Measurements from ENCODE around the gene ALKBH1.

The ALKBH1 gene

DNA sequence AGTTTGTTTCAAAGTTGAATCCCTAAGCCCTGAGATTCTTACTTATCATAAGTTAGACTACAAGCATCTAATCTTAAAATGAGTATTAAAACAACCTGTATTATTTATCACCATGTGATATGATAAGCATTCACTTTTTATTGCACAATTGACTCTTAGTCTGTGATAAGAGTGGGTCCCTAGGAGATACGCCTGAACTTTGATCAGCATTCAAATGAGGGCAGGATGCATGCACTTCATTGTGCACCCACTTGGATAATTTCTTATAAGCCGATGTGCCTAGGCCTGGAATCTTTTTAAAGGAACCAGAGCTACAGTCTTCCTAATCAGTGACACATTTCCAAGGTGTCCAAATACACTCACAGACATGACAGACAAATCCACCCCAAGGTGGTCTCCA, 60.0 kb downstream of the ALKBH1 start:
- no peak for TF ChIP-seq POLR2A (IDR thresholded peaks at IDR 0.05; ENCODE audit: extremely low read depth, insufficient read length)
- TF ChIP-seq MYC (IDR thresholded peaks at IDR 0.05; ENCODE audit: low read depth, low read length) = no peak
- TF ChIP-seq, protein P1, sequence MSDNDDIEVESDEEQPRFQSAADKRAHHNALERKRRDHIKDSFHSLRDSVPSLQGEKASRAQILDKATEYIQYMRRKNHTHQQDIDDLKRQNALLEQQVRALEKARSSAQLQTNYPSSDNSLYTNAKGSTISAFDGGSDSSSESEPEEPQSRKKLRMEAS (IDR thresholded peaks at IDR 0.05; ENCODE audit: low read depth, low read length) = no peak
- TF ChIP-seq, protein P2, sequence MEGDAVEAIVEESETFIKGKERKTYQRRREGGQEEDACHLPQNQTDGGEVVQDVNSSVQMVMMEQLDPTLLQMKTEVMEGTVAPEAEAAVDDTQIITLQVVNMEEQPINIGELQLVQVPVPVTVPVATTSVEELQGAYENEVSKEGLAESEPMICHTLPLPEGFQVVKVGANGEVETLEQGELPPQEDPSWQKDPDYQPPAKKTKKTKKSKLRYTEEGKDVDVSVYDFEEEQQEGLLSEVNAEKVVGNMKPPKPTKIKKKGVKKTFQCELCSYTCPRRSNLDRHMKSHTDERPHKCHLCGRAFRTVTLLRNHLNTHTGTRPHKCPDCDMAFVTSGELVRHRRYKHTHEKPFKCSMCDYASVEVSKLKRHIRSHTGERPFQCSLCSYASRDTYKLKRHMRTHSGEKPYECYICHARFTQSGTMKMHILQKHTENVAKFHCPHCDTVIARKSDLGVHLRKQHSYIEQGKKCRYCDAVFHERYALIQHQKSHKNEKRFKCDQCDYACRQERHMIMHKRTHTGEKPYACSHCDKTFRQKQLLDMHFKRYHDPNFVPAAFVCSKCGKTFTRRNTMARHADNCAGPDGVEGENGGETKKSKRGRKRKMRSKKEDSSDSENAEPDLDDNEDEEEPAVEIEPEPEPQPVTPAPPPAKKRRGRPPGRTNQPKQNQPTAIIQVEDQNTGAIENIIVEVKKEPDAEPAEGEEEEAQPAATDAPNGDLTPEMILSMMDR (IDR thresholded peaks at IDR 0.05; ENCODE audit: low read depth, low read length) = no peak

DNA sequence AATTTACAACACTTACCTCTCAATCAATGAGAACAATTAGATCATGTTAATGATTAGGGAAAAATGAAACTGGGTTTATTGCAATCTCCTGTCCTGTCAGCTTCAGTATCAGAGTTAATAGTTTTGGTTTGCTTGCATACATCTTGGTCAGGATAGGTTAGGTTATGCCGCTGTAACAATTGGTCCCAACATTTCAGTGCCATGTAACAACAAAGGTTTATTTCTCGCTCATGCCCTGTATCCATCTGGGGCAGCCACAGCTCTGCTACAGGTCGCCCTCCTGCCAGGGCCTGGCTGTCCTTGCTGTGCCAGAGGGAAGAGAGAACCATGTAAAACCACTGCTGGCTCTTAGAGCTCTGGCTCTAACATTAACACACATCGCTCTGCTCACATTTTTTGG, 60.9 kb downstream of the ALKBH1 start:
- TF ChIP-seq, protein P2 (IDR thresholded peaks at IDR 0.05; ENCODE audit: low read depth, low read length) = no peak
- no peak for TF ChIP-seq POLR2A (IDR thresholded peaks at IDR 0.05; ENCODE audit: extremely low read depth, insufficient read length)
- no peak for TF ChIP-seq MYC (IDR thresholded peaks at IDR 0.05; ENCODE audit: low read depth, low read length)
- TF ChIP-seq, protein P1 (IDR thresholded peaks at IDR 0.05; ENCODE audit: low read depth, low read length) = no peak
- DNase-seq (ENCODE audit: low read depth) = no peak
- H3K4me3 ChIP-seq (ENCODE audit: low read depth, low read length) = no peak overlapping the region

More for the DNA sequence above, 60.0 kb downstream of the ALKBH1 start:
- DNase-seq (ENCODE audit: low read depth) = no peak
- H3K4me3 ChIP-seq (ENCODE audit: low read depth, low read length) = no peak overlapping the region

DNA sequence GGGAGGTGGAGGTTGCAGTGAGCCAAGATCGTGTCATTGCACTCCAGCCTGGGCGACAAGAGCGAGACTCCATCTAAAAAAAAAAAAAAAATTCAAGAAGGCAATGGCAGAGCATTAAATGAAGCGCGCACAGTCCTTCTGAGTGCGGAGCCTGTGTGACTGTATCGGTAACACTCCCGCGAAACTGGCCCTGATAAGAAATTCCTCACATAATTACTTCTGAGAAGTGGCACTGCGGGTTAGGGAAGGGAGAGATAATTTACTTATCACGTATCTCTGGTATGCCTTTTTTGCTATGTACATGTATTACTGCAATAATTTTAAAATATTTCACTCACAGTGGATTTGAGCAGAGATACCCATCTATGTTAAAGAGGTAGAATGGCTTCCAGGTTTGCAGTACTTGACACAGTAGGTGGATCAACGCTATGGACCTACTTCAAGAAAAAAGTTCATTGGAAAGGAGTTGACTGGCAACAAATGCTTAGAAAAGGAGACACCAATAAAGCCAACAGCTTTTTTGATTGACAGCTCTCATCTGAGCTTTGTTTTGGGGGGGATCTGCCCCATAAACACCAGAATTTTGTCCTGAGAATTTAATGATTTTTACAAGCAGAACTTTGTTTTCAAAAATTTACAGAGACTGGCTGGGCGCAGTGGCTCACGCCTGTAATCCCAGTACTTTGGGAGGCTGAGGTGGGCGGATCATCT, 62.1 kb downstream of the ALKBH1 start:
- DNase-seq (ENCODE audit: low read depth) = no peak
- no peak overlapping the region for H3K4me3 ChIP-seq (ENCODE audit: low read depth, low read length)
- TF ChIP-seq POLR2A (IDR thresholded peaks at IDR 0.05; ENCODE audit: extremely low read depth, insufficient read length) = no peak

DNA sequence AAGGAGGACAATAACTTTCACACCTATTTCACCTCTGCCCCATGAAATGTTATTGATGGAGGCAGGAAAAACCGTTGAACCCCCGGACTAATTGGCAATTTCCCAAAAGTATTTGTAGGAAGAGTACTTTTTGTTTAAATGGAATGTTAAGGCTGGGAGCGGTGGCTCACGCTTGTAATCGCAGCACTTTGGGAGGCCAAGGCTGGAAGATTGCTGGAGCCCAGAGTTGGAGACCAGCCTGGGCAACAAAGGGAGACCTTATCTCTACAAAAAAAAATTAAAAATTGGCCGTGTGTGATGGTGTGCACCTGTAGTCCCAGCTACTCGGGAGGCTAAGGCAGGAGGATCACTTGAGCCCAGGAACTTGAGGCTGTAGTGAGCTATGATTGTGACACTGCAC, 65.4 kb downstream of the ALKBH1 start:
- DNase-seq (ENCODE audit: low read depth) = no peak
- TF ChIP-seq, protein P2 (IDR thresholded peaks at IDR 0.05; ENCODE audit: low read depth, low read length) = no peak
- TF ChIP-seq POLR2A (IDR thresholded peaks at IDR 0.05; ENCODE audit: extremely low read depth, insufficient read length) (no peak), MYC (IDR thresholded peaks at IDR 0.05; ENCODE audit: low read depth, low read length) (no peak)
- TF ChIP-seq, protein P1 (IDR thresholded peaks at IDR 0.05; ENCODE audit: low read depth, low read length) = no peak
- no peak overlapping the region for H3K4me3 ChIP-seq (ENCODE audit: low read depth, low read length)

DNA sequence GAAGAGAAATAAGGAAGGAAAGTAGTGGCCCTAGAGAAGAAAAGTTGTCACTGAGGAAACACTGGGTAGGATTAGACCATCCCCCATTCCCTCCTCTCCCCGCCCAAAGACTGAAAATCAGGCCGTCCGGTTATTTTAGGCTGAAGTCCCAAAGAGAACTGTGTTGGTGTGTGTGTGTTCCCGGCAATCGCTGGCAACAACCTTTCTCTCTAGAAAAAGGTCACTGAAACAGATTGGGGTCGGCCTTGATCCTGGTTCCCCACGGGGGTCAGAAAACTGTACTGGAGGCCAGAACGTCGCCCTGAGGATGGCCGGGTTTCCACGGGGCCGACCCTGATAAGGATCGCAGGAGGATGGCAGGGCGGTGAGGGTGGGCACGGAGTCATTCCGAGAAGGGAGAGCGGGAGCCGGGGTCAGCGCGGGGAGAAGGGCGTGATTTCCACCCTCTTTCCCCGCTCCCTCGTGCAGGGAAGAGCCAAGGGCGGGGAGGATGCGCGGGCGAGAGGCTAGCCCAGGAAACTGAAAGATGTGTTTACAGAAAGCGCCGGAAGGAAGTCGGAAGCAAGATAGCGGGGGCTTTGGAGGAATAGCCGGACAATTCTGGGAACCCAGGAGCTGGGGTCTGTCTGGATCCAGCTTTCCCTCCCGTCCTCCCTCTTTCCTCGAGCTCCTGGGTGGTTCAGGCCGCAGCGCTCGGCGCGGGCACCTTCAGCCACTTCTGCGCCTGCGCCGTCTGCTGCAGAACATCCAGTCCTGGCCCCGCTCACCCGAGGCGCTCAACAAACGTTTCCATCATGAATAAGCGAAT, 66.1 kb downstream of the ALKBH1 start:
- TF ChIP-seq MYC (IDR thresholded peaks at IDR 0.05; ENCODE audit: low read depth, low read length) = no peak
- peak; percentile 68 for DNase-seq (ENCODE audit: low read depth)
- peak overlapping the region; percentile 17 for H3K4me3 ChIP-seq (ENCODE audit: low read depth, low read length)

DNA sequence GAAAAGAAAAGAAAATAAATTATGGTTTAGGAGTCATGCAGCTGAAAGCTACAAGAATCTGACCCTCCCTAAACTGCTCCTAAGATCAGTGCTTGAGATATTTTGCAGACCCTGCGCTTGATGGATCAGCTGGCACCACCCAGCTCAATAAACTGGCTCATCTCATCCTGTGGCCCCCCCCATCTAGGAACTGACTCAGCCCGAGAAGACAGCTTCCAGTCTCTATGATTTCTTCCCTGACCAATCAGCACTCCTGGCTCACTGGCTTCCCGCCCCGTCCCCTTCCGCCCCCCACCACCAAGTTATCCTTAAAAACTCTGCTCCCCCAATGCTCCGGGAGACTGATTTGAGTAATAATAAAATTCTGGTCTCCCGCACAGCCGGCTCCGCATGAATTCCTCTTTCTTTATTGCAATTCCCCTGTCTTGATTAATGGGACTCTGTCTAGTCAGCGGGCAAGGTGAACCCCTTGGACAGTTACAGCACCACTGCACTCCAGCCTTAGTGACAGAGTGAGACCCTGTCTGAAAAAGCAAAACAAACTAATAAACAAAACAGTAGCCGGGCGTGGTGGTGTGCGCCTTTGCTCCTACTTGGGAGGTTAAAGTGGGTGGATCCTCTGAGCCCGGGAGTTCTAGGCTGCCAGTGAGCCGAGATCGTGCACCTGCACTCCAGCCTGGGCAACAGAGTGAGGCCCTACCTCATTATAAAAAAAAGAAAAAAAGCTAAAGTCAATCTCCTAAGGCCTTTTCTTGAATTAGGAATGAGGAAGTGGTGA, 66.9 kb downstream of the ALKBH1 start:
- DNase-seq (ENCODE audit: low read depth) = no peak
- TF ChIP-seq, protein P2 (IDR thresholded peaks at IDR 0.05; ENCODE audit: low read depth, low read length) = no peak
- TF ChIP-seq POLR2A (IDR thresholded peaks at IDR 0.05; ENCODE audit: extremely low read depth, insufficient read length) = no peak
- TF ChIP-seq, protein P1 (IDR thresholded peaks at IDR 0.05; ENCODE audit: low read depth, low read length) = no peak
- TF ChIP-seq MYC (IDR thresholded peaks at IDR 0.05; ENCODE audit: low read depth, low read length) = no peak
- no peak overlapping the region for H3K4me3 ChIP-seq (ENCODE audit: low read depth, low read length)

Data from NB4 (cell line).